ENCODE results near the gene SNRNP25.
"Not testable (repeated sequence)": the region's sequence is repeated elsewhere in the genome, so short reads cannot be mapped to it uniquely, and the experiment has no call there.

SNRNP25 gene

DNA sequence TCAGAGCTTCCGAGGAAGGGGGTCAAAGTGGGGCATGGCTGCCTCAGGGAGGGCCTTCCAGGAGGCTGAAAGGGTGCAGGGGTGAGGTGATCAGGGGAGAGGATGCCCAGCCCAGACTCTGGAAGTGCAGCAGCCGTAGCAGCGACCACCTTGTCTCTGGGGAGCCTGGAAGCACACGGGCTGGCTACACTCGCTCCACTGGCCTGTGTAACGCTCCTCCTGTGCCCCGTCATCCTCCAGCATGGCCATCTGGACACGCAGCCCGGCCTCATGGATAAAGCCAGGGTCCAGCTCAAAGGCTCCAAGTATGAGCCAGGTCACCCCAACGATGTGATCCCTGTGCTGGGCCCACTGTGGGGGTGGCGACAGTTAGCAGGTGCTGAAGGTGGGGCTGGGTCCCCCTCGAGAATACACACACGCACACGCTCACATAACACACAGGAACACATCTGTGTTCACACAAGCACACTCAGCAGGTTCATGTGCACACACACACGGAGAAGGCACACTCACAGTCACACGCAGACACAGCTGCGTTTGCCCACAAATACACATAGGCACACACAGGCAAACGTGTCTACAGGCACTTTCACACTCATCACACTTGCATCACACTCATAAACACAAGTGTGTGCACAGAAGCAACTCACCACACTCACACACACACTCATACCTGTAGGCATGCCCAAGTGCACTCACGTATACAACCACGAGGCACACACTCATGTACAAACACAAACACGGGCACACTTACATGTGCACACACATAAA is 19.6 kb upstream of the SNRNP25 start:
- ChIA-PET CTCF (no interaction called here), POLR2A (no interaction called here)
- TF ChIP-seq, protein P1, sequence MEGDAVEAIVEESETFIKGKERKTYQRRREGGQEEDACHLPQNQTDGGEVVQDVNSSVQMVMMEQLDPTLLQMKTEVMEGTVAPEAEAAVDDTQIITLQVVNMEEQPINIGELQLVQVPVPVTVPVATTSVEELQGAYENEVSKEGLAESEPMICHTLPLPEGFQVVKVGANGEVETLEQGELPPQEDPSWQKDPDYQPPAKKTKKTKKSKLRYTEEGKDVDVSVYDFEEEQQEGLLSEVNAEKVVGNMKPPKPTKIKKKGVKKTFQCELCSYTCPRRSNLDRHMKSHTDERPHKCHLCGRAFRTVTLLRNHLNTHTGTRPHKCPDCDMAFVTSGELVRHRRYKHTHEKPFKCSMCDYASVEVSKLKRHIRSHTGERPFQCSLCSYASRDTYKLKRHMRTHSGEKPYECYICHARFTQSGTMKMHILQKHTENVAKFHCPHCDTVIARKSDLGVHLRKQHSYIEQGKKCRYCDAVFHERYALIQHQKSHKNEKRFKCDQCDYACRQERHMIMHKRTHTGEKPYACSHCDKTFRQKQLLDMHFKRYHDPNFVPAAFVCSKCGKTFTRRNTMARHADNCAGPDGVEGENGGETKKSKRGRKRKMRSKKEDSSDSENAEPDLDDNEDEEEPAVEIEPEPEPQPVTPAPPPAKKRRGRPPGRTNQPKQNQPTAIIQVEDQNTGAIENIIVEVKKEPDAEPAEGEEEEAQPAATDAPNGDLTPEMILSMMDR (IDR thresholded peaks at IDR 0.05; ENCODE audit: insufficient read depth, low read length, missing control alignments) = no peak
- no peak for DNase-seq (ENCODE audit: low read depth, low spot score)
- no peak overlapping the region for H3K4me3 ChIP-seq (ENCODE audit: low read depth, low read length)

DNA sequence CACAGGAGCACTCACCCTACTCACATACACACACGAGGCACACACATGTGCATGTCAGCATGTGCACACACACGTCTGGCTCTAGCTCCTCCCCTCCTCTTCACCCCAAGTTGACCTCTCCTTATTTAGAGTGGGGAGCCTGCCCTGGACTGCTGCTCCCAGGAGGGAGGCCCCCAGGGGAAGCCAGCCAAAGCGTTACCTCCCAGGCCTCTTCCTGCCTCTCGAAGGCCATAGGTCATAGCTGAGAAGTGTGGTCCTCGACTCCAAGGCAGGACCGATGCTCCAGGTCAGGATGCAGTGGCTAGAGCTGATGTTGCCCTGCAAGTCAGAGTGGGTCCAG is 19.0 kb upstream of the SNRNP25 start:
- TF ChIP-seq, protein P1 (IDR thresholded peaks at IDR 0.05; ENCODE audit: insufficient read depth, low read length, missing control alignments) = no peak
- POLR2A ChIA-PET = no interaction called here
- CTCF ChIA-PET = no interaction called here
- no peak overlapping the region for H3K4me3 ChIP-seq (ENCODE audit: low read depth, low read length)
- no peak for DNase-seq (ENCODE audit: low read depth, low spot score)

DNA sequence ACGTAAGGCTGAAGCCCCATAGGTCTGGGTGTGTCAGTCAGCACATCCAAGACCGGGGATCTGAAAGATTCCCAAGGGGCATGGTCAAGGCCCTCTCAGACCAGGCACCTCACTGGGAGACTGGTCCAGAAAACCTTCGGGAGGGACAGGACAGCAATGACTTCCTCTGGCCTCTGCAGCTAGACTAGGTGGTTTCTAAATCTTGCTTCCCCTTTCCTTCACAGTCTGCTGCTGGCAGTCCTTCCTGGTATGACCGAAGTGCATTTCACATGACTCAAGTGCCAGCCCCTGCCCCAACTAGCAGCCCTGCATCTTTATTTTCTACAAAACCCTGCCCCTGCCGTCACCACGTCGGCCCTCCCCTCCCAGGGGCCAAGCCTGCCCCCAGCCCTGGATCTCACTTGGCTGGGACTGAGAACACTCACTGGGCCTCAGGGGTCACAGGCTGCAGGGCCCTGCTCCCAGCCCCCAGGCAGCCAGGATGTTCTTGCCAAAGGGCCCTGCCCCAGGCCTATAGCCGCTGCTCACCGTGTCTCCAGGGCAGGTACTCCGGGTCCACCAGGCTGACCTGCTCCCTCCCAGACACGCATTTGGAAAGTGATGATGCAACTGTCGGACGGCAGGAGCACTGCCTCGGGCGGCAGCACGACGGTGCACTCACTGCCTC is 18.5 kb upstream of the SNRNP25 start:
- CTCF ChIA-PET = no interaction called here
- no peak for DNase-seq (ENCODE audit: low read depth, low spot score)
- no peak overlapping the region for H3K4me3 ChIP-seq (ENCODE audit: low read depth, low read length)
- TF ChIP-seq, protein P1 (IDR thresholded peaks at IDR 0.05; ENCODE audit: insufficient read depth, low read length, missing control alignments) = no peak
- POLR2A ChIA-PET = no interaction called here

DNA sequence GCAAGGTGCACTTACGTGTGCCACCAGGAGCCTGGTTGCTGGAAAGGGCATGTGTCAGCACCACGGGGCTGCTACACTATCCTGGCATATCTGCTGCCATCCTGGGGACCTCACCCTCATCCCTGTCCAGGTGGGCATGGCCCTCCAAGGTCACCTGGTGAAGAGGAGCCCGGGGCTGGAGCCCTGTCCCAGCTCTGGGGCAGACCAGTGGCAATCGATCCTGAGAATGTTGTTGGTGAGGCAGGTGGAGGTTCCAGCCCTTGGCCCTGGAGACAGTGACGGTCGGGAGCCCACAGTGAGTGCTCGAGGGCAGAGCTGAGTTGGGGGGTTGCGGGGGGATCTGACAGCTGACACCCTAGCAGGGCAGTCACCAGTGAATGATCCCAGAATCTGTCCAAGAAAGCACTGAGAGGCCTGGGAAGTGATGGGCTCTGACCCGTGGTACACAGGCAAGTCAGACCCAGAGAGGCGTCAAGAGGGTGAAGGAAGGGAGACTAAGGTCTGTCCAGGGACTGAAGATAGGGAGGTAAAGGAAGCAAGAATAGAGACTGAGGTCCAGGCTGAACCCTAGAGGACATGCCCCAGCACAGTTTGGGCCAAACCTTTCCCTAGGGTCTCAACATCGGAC is 17.8 kb upstream of the SNRNP25 start:
- TF ChIP-seq, protein P1 (IDR thresholded peaks at IDR 0.05; ENCODE audit: insufficient read depth, low read length, missing control alignments) = no peak
- POLR2A ChIA-PET = no interaction called here
- no peak overlapping the region for H3K4me3 ChIP-seq (ENCODE audit: low read depth, low read length)
- no peak for DNase-seq (ENCODE audit: low read depth, low spot score)
- CTCF ChIA-PET = no interaction called here

DNA sequence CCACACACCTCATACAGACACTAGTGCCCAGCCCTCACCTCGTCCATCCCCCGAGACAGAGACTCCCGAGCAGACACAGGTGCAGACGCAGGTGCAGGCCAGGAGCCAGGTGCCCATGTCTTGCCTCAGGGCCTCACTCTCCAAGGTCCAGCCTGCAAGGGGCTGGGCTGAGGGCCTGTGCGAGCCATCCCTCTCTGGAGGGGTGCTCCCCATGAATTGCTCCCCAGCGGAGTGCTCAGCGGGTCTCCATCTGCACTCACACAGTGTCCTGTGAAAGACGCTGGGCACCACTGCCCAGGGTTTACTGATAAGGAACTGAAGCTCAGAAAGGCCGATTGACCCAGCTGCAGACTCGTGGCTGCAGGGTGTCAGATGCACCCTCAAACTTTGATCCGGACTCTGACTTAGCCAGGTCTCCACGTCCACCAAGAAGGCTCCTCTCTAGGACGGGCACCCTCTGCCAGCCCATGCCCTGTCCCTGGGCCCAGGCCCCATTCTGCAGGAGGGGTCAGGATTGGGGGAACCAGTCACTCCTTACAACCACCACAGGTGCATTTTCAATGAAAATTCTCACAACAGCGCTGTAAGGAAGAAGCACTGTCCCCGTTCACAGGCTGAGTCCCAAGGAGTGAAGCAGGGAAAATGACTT is 17.2 kb upstream of the SNRNP25 start:
- DNase-seq (ENCODE audit: low read depth, low spot score) = no peak
- TF ChIP-seq, protein P1 (IDR thresholded peaks at IDR 0.05; ENCODE audit: insufficient read depth, low read length, missing control alignments) = no peak
- no peak overlapping the region for H3K4me3 ChIP-seq (ENCODE audit: low read depth, low read length)
- POLR2A ChIA-PET = no interaction called here
- CTCF ChIA-PET = no interaction called here

DNA sequence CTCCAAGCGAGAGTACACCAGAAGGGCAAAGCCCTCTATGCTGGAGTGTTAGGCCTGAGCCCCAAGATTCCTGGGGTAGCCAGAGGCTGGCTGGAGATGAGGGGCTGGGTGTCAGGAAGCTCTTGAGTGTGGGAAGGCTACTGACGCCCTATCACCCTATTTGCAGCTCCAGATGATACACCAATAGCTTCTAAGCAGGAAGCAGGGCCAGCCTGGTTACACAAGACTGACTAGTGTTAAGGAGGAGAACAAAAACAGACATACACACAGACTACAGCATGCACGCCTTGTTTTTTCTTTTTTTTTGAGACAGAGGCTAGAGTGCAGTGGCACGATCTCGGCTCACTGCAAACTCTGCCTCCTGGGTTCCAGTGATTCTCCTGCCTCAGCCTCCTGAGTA is 16.1 kb upstream of the SNRNP25 start:
- POLR2A ChIA-PET = no interaction called here

DNA sequence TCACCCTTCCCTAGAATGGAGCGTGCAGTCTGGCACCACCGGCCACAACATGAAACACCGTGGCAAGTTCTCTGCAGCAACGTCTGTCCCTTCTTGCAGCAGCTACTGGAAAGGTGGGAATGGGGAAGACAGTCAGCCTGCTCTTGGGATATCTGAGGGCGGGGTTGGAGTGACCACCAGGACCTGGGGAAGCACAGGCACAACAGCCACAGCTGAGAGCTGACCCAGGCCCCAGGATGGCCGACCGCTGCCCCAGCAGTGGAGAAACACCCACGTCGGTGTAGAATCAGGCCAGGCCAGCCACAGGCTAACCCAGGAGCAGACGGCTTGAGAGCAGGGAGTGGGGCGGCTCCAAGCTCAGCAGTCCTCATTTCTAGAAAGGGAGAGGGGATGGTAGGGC is 15.4 kb upstream of the SNRNP25 start:
- CTCF ChIA-PET; H3K4me3 ChIP-seq (ENCODE audit: low read depth, low read length); DNase-seq (ENCODE audit: low read depth, low spot score); POLR2A ChIA-PET: not testable (repeated sequence)

More for the DNA sequence above, 16.1 kb upstream of the SNRNP25 start:
- TF ChIP-seq, protein P1 (IDR thresholded peaks at IDR 0.05; ENCODE audit: insufficient read depth, low read length, missing control alignments) = no peak
- no peak overlapping the region for H3K4me3 ChIP-seq (ENCODE audit: low read depth, low read length)
- no peak for DNase-seq (ENCODE audit: low read depth, low spot score)
- CTCF ChIA-PET = no interaction called here
